Measurements from ENCODE around the gene ATG7. TPM values are rescaled to one million over a fixed set of nuclear protein-coding genes. Genes with fewer than 3 reads are reported as not detected.

The ATG7 gene
- total and polyA plus RNA-seq, 9 donors = 11.3 to 22.2 (median 14.9) TPM

- H3K9me3 ChIP-seq (replicated peaks; ENCODE audit: control insufficient read depth, low read depth, low read length) = no peaks in the 10 kb centered on the region
- H3K27me3 ChIP-seq (ENCODE audit: control insufficient read depth, insufficient read depth, low read length) = no peaks in the 10 kb centered on the region
- H3K27ac ChIP-seq (ENCODE audit: low read length) = peak overlapping the region; percentile 0
- H3K4me1 ChIP-seq (ENCODE audit: control insufficient read depth, insufficient read depth, low read length) = peaks cover 26% of the 10 kb centered on the region
- no peak for DNase-seq
- peaks cover 4% of the 10 kb centered on the region for H3K36me3 ChIP-seq (ENCODE audit: control insufficient read depth, insufficient read depth, low read length)
- no peak overlapping the region for H3K4me3 ChIP-seq (ENCODE audit: low read length)
- WGBS (ENCODE audit: insufficient coverage) = no CpG with 5 or more reads among the region's 8 CpGs
These were observed 110.0 kb downstream of the ATG7 start for GRCh38 chr3:11382146-11382745.

- Histone ChIP-seq H3K4me3 (ENCODE audit: low read length) (no peak overlapping the region), H3K4me1 (ENCODE audit: control insufficient read depth, insufficient read depth, low read length) (peaks cover 27% of the 10 kb centered on the region), H3K27me3 (ENCODE audit: control insufficient read depth, insufficient read depth, low read length) (no peaks in the 10 kb centered on the region), H3K9me3 (replicated peaks; ENCODE audit: control insufficient read depth, low read depth, low read length) (no peaks in the 10 kb centered on the region), H3K36me3 (ENCODE audit: control insufficient read depth, insufficient read depth, low read length) (peaks cover 4% of the 10 kb centered on the region), H3K27ac (ENCODE audit: low read length) (no peak overlapping the region)
- DNase-seq = no peak
- 100% methylated on average over 2 of the region's 2 CpGs for whole genome bisulfite sequencing (ENCODE audit: insufficient coverage)
These were observed 111.9 kb downstream of the ATG7 start for GRCh38 chr3:11384074-11384473.

DNA sequence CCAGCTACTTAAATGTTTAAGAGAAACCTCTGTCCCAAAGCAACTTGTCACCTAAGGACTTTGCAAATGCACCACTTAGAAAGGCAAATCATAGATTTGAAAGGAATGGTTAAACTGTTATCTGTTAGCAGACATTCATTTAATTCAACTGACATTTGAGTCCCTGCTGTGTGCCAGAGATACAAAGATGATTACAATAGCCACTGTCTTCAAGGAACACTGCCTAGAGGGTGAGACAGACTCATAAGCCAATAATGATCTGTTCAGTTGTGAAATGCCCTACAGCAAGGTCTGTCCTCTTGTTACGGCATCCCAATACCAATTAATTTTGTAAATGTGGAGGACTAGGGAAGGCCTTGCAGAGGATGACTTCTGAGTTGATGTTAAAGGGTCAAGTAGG, 113.1 kb downstream of the ATG7 start:
- peak overlapping the region; percentile 86 for H3K27ac ChIP-seq (ENCODE audit: low read length)
- no CpG with 5 or more reads among the region's 1 CpG for WGBS (ENCODE audit: insufficient coverage)

GRCh38 chr3:11385891-11386290, 113.7 kb downstream of the ATG7 start:
- Histone ChIP-seq H3K27ac (ENCODE audit: low read length) (peak overlapping the region; percentile 86), H3K36me3 (ENCODE audit: control insufficient read depth, insufficient read depth, low read length) (peaks cover 4% of the 10 kb centered on the region), H3K4me3 (ENCODE audit: low read length) (no peak overlapping the region), H3K4me1 (ENCODE audit: control insufficient read depth, insufficient read depth, low read length) (peaks cover 23% of the 10 kb centered on the region), H3K9me3 (replicated peaks; ENCODE audit: control insufficient read depth, low read depth, low read length) (no peaks in the 10 kb centered on the region), H3K27me3 (ENCODE audit: control insufficient read depth, insufficient read depth, low read length) (no peaks in the 10 kb centered on the region)
- no CpG with 5 or more reads among the region's 4 CpGs for WGBS (ENCODE audit: insufficient coverage)
- peak; percentile 71 for DNase-seq

More for the DNA sequence above, 113.1 kb downstream of the ATG7 start:
- Histone ChIP-seq H3K36me3 (ENCODE audit: control insufficient read depth, insufficient read depth, low read length) (peaks cover 4% of the 10 kb centered on the region), H3K27me3 (ENCODE audit: control insufficient read depth, insufficient read depth, low read length) (no peaks in the 10 kb centered on the region), H3K4me1 (ENCODE audit: control insufficient read depth, insufficient read depth, low read length) (peaks cover 21% of the 10 kb centered on the region), H3K4me3 (ENCODE audit: low read length) (no peak overlapping the region), H3K9me3 (replicated peaks; ENCODE audit: control insufficient read depth, low read depth, low read length) (no peaks in the 10 kb centered on the region)
- no peak for DNase-seq

GRCh38 chr3:11386465-11387113, 114.4 kb downstream of the ATG7 start:
- peak overlapping the region; percentile 86 for H3K27ac ChIP-seq (ENCODE audit: low read length)
- no CpG with 5 or more reads among the region's 2 CpGs for WGBS (ENCODE audit: insufficient coverage)

GRCh38 chr3:11389386-11390268, 117.4 kb downstream of the ATG7 start:
- Histone ChIP-seq H3K27ac (ENCODE audit: low read length) (no peak overlapping the region), H3K36me3 (ENCODE audit: control insufficient read depth, insufficient read depth, low read length) (no peaks in the 10 kb centered on the region), H3K9me3 (replicated peaks; ENCODE audit: control insufficient read depth, low read depth, low read length) (no peaks in the 10 kb centered on the region), H3K4me1 (ENCODE audit: control insufficient read depth, insufficient read depth, low read length) (peaks cover 25% of the 10 kb centered on the region), H3K27me3 (ENCODE audit: control insufficient read depth, insufficient read depth, low read length) (no peaks in the 10 kb centered on the region), H3K4me3 (ENCODE audit: low read length) (no peak overlapping the region)
- DNase-seq = no peak
- 65% methylated on average over 3 of the region's 10 CpGs for WGBS (ENCODE audit: insufficient coverage)

More at GRCh38 chr3:11386465-11387113, 114.4 kb downstream of the ATG7 start:
- Histone ChIP-seq H3K36me3 (ENCODE audit: control insufficient read depth, insufficient read depth, low read length) (peaks cover 4% of the 10 kb centered on the region), H3K4me3 (ENCODE audit: low read length) (no peak overlapping the region), H3K9me3 (replicated peaks; ENCODE audit: control insufficient read depth, low read depth, low read length) (no peaks in the 10 kb centered on the region), H3K27me3 (ENCODE audit: control insufficient read depth, insufficient read depth, low read length) (no peaks in the 10 kb centered on the region), H3K4me1 (ENCODE audit: control insufficient read depth, insufficient read depth, low read length) (peaks cover 26% of the 10 kb centered on the region)
- DNase-seq = peak; percentile 93

GRCh38 chr3:11390411-11391131, 118.4 kb downstream of the ATG7 start:
- Histone ChIP-seq H3K36me3 (ENCODE audit: control insufficient read depth, insufficient read depth, low read length) (no peaks in the 10 kb centered on the region), H3K4me3 (ENCODE audit: low read length) (no peak overlapping the region), H3K9me3 (replicated peaks; ENCODE audit: control insufficient read depth, low read depth, low read length) (no peaks in the 10 kb centered on the region), H3K4me1 (ENCODE audit: control insufficient read depth, insufficient read depth, low read length) (peaks cover 22% of the 10 kb centered on the region), H3K27me3 (ENCODE audit: control insufficient read depth, insufficient read depth, low read length) (no peaks in the 10 kb centered on the region), H3K27ac (ENCODE audit: low read length) (no peak overlapping the region)
- 80% methylated on average over 1 of the region's 5 CpGs for WGBS (ENCODE audit: insufficient coverage)
- DNase-seq = peak; percentile 53

DNA sequence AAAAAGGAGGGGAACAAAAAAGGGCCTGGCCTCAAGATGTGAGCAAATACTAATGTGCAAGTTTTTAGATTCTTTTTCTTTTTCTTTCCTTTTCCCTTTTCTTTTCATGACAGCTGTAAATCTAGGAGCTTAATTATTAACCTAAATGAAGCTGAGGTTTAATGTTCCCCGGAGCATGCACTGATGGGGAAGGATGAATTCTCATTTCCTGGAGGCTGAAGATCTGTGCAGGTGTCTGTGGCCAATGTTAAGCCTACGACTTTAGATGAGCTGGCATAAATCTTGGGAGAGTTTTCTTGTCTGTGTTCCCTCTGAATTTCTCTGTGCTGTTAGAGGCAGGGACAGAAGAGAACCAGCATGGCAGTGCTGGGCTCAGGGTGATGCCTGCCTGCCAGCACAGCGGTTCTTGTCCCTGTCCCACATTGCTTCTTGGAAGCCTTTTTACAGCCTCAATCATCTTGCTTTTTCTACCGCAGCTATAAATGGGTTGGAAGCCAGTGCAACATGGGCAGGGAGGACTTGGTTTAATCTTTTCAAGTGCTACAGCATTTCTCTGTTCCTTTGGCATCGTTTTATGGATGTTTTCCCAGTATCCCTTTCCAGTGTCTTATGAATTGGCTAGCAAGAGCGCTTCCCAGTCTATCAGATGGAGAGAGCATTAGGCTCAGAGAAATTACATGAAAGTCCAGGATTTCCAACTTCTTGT, 119.1 kb downstream of the ATG7 start:
- 37% methylated on average over 2 of the region's 6 CpGs for WGBS (ENCODE audit: insufficient coverage)
- no peaks in the 10 kb centered on the region for H3K27me3 ChIP-seq (ENCODE audit: control insufficient read depth, insufficient read depth, low read length)
- H3K27ac ChIP-seq (ENCODE audit: low read length) = no peak overlapping the region
- peaks cover 18% of the 10 kb centered on the region for H3K4me1 ChIP-seq (ENCODE audit: control insufficient read depth, insufficient read depth, low read length)
- DNase-seq = peak; percentile 89
- no peak overlapping the region for H3K4me3 ChIP-seq (ENCODE audit: low read length)
- no peaks in the 10 kb centered on the region for H3K9me3 ChIP-seq (replicated peaks; ENCODE audit: control insufficient read depth, low read depth, low read length)
- H3K36me3 ChIP-seq (ENCODE audit: control insufficient read depth, insufficient read depth, low read length) = no peaks in the 10 kb centered on the region

DNA sequence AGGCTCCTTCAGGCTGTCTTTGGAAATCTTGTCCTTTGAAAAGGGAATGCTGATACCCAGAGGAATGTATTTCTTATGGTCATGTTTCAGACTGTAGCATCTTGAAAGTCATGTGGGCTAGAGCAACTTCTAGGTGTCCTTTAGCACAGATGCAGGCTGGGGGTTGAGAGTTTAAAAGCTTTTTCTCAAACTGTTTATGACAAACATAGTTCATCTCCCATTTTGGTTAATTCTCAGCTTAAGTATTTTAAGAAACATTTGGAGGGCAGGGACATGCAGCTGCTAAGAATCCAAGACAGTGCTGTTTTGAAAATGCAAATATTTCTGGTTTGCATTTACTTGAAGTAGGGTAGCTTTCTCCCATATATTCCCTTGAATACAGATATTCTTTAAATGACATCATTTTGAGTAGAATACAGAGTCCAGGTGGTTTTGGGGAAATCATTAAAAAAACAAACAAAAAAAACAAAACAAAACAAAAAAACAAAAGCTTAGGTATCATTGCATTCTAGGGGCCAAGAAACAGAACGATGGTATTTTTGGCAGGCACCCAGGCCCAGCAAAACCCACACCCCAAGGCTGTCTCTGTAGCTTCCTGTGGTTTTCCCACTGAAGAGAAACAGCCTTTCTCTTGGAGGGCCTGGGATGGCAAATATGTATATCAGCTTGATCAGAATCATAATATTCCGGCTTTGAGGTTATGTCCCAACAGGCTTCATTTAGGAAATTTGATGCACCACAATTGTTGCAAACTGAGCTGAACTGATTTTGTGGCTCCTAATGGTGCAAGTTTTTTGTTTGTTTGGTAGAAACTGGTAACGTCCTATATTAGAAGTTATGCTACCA, 120.0 kb downstream of the ATG7 start:
- Histone ChIP-seq H3K27me3 (ENCODE audit: control insufficient read depth, insufficient read depth, low read length) (no peaks in the 10 kb centered on the region), H3K9me3 (replicated peaks; ENCODE audit: control insufficient read depth, low read depth, low read length) (no peaks in the 10 kb centered on the region), H3K36me3 (ENCODE audit: control insufficient read depth, insufficient read depth, low read length) (no peaks in the 10 kb centered on the region), H3K4me3 (ENCODE audit: low read length) (no peak overlapping the region), H3K27ac (ENCODE audit: low read length) (no peak overlapping the region), H3K4me1 (ENCODE audit: control insufficient read depth, insufficient read depth, low read length) (peaks cover 12% of the 10 kb centered on the region)
- DNase-seq = peak; percentile 57
- WGBS (ENCODE audit: insufficient coverage) = 59% methylated on average over 2 of the region's 3 CpGs
